ENCODE data around the gene WNT2B. TPM values are rescaled to one million over a fixed set of nuclear protein-coding genes. Genes with fewer than 3 reads are reported as not detected.

WNT2B gene
- total and polyA plus RNA-seq, 2 of the 8 experiments (the other 6 are each of a cell fraction or from before 2014, with no cell fraction given), result 0.33 to 2.0 TPM

DNA sequence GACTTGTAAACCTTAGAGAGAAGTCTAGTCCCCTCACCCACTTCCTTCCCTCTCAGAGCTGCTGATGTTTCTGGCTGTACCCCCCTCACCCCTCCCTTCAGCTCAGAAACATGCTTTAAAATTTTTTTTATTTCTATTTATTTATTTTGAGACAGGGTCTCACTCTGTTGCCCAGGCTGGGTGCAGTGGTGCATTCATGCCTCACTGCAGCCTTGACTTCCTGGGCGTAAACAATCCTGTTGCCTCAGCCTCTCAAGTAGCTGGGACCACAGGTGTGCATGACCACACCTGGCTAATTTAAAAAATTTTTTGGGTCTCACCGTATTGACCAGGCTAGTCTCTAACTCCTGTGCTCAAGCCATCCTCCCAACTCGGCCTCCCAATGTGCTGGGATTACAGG is 2.9 kb upstream of the WNT2B start (continued):
- TF ChIP-seq EZH2 (IDR thresholded peaks at IDR 0.05; ENCODE audit: low read depth, low read length, severe bottlenecking) (no peak), BACH1 (IDR thresholded peaks at IDR 0.05; ENCODE audit: low read length) (no peak), POLR2AphosphoS5 (IDR thresholded peaks at IDR 0.05; ENCODE audit: low read depth, low read length) (no peak)
